HEK293 (cell line): ENCODE results near the gene RNF187.

Experiments used
- BCL11B ChIP-seq: fragments of 450-650 bp; formaldehyde crosslinking; IDR thresholded peaks from 2 replicates; pipeline ENCODE4 v1.5.1; 2016; ENCODE audit warnings: low read depth, missing biosample characterization, missing genetic modification characterization
- GLIS1 ChIP-seq: fragments of 450-650 bp; formaldehyde crosslinking; IDR thresholded peaks from 2 replicates; pipeline ENCODE4 v1.5.1; 2016; ENCODE audit warnings: missing biosample characterization, missing genetic modification characterization
- GLIS2 ChIP-seq: fragments of 450-650 bp; formaldehyde crosslinking; IDR thresholded peaks from 2 replicates; pipeline ENCODE4 v1.5.1; 2016; ENCODE audit warnings: missing biosample characterization, missing genetic modification characterization
- INSM2 ChIP-seq: fragments of 450-650 bp; formaldehyde crosslinking; IDR thresholded peaks from 2 replicates; pipeline ENCODE4 v1.5.1; 2016; ENCODE audit warnings: missing biosample characterization, missing genetic modification characterization
- KLF9 ChIP-seq: fragments of 450-650 bp; formaldehyde crosslinking; IDR thresholded peaks from 2 replicates; pipeline ENCODE4 v1.5.1; 2016; ENCODE audit warnings: missing biosample characterization, missing genetic modification characterization, low read depth
- OSR2 ChIP-seq: fragments of 450-650 bp; formaldehyde crosslinking; IDR thresholded peaks from 2 replicates; pipeline ENCODE4 v1.5.1; 2016; ENCODE audit warnings: missing biosample characterization, missing genetic modification characterization
- SETDB1 ChIP-seq: IDR thresholded peaks from one replicate; pipeline ENCODE4 v1.6.1; 2017; ENCODE audit warnings: mild to moderate bottlenecking, low read length, moderate library complexity, mixed read lengths; ENCODE audit not compliant: insufficient read length
- SP2 ChIP-seq: fragments of 450-650 bp; formaldehyde crosslinking; IDR thresholded peaks from 2 replicates; pipeline ENCODE4 v1.5.1; 2016; ENCODE audit warnings: missing biosample characterization, missing genetic modification characterization
- ZBTB20 ChIP-seq: fragments of 450-650 bp; formaldehyde crosslinking; IDR thresholded peaks from 2 replicates; pipeline ENCODE4 v1.5.1; 2016; ENCODE audit warnings: missing biosample characterization, missing genetic modification characterization
- ZBTB8A ChIP-seq: fragments of 450-650 bp; formaldehyde crosslinking; IDR thresholded peaks from 2 replicates; pipeline ENCODE4 v1.5.1; 2016; ENCODE audit warnings: missing biosample characterization, missing genetic modification characterization
- ZFP69B ChIP-seq: fragments of 450-650 bp; formaldehyde crosslinking; IDR thresholded peaks from 2 replicates; pipeline ENCODE4 v1.5.1; 2016; ENCODE audit warnings: missing biosample characterization, missing genetic modification characterization
- ZIC2 ChIP-seq: fragments of 450-650 bp; formaldehyde crosslinking; IDR thresholded peaks from 2 replicates; pipeline ENCODE4 v1.5.1; 2016; ENCODE audit warnings: missing biosample characterization, missing genetic modification characterization
- ZNF114 ChIP-seq: fragments of 450-650 bp; formaldehyde crosslinking; IDR thresholded peaks from 2 replicates; pipeline ENCODE4 v1.5.0; 2017; ENCODE audit warnings: missing biosample characterization, missing genetic modification characterization
- ZNF146 ChIP-seq: fragments of 450-650 bp; formaldehyde crosslinking; IDR thresholded peaks from 2 replicates; pipeline ENCODE4 v1.5.1; 2016; ENCODE audit warnings: missing biosample characterization, missing genetic modification characterization
- ZNF223 ChIP-seq: fragments of 450-650 bp; formaldehyde crosslinking; IDR thresholded peaks from 2 replicates; pipeline ENCODE4 v1.5.1; 2016; ENCODE audit warnings: missing biosample characterization, missing genetic modification characterization
- ZNF292 ChIP-seq: fragments of 450-650 bp; formaldehyde crosslinking; IDR thresholded peaks from 2 replicates; pipeline ENCODE4 v1.5.1; 2016; ENCODE audit warnings: low read depth, missing biosample characterization, missing genetic modification characterization, borderline replicate concordance
- ZNF324 ChIP-seq: fragments of 450-650 bp; formaldehyde crosslinking; IDR thresholded peaks from 2 replicates; pipeline ENCODE4 v1.5.1; 2016; ENCODE audit warnings: missing biosample characterization, missing genetic modification characterization
- ZNF335 ChIP-seq: fragments of 450-650 bp; formaldehyde crosslinking; conservative IDR thresholded peaks from 2 replicates; pipeline ENCODE4 v1.5.1; 2016; ENCODE audit warnings: missing biosample characterization, missing genetic modification characterization
- ZNF341 ChIP-seq: fragments of 450-650 bp; formaldehyde crosslinking; IDR thresholded peaks from 2 replicates; pipeline ENCODE4; 2016; ENCODE audit warnings: low read depth, missing biosample characterization, missing genetic modification characterization
- ZNF404 ChIP-seq: fragments of 450-650 bp; formaldehyde crosslinking; IDR thresholded peaks from 2 replicates; pipeline ENCODE4 v1.5.1; 2017; ENCODE audit warnings: missing biosample characterization, missing genetic modification characterization
- ZNF510 ChIP-seq: fragments of 450-650 bp; formaldehyde crosslinking; IDR thresholded peaks from 2 replicates; pipeline ENCODE4 v1.5.1; 2018; ENCODE audit warnings: mild to moderate bottlenecking, missing genetic modification characterization, missing biosample characterization; ENCODE audit not compliant: insufficient replicate concordance
- ZNF544 ChIP-seq: fragments of 450-650 bp; formaldehyde crosslinking; IDR thresholded peaks from 2 replicates; pipeline ENCODE4 v1.5.0; 2017; ENCODE audit warnings: missing biosample characterization, missing genetic modification characterization
- ZNF585B ChIP-seq: fragments of 450-650 bp; formaldehyde crosslinking; IDR thresholded peaks from 2 replicates; pipeline ENCODE4 v1.5.1; 2016; ENCODE audit warnings: missing biosample characterization, missing genetic modification characterization
- ZNF600 ChIP-seq: fragments of 450-650 bp; formaldehyde crosslinking; IDR thresholded peaks from 2 replicates; pipeline ENCODE4 v1.5.1; 2016; ENCODE audit warnings: missing biosample characterization, missing genetic modification characterization
- ZNF621 ChIP-seq: fragments of 450-650 bp; formaldehyde crosslinking; IDR thresholded peaks from 2 replicates; pipeline ENCODE4 v1.5.1; 2017; ENCODE audit warnings: missing biosample characterization, missing genetic modification characterization
- ZNF76 ChIP-seq: fragments of 450-650 bp; formaldehyde crosslinking; IDR thresholded peaks from 2 replicates; pipeline ENCODE4; 2016; ENCODE audit warnings: low read depth, missing biosample characterization, missing genetic modification characterization, borderline replicate concordance
- ZNF777 ChIP-seq: fragments of 450-650 bp; formaldehyde crosslinking; IDR thresholded peaks from 2 replicates; pipeline ENCODE4 v1.5.1; 2017; ENCODE audit warnings: missing biosample characterization, missing genetic modification characterization, borderline replicate concordance
- ZNF785 ChIP-seq: fragments of 450-650 bp; formaldehyde crosslinking; IDR thresholded peaks from 2 replicates; pipeline ENCODE4 v1.5.1; 2016; ENCODE audit warnings: missing biosample characterization, missing genetic modification characterization
- ZXDB ChIP-seq: fragments of 450-650 bp; formaldehyde crosslinking; IDR thresholded peaks from 2 replicates; pipeline ENCODE4 v1.5.1; 2016; ENCODE audit warnings: missing biosample characterization, missing genetic modification characterization
- TF ChIP-seq, protein P1 (sequence below): fragments of 450-650 bp; formaldehyde crosslinking; IDR thresholded peaks from 2 replicates; pipeline ENCODE4 v1.5.1; 2016; ENCODE audit warnings: missing biosample characterization, missing genetic modification characterization
- TF ChIP-seq, protein P2 (sequence below): fragments of 450-650 bp; formaldehyde crosslinking; IDR thresholded peaks from 2 replicates; pipeline ENCODE4 v1.5.1; 2016; ENCODE audit warnings: missing biosample characterization, missing genetic modification characterization
- TF ChIP-seq, protein P3 (sequence below): fragments of 450-650 bp; formaldehyde crosslinking; conservative IDR thresholded peaks from 2 replicates; pipeline ENCODE4 v1.5.1; 2016; ENCODE audit warnings: low read depth, missing biosample characterization, missing genetic modification characterization

RNF187 gene

GRCh38 chr1:228486596-228487335 lies 416 bp upstream of the RNF187 start (continued):
- TF ChIP-seq ZNF335 (peak; percentile 96), ZNF341 (peak; percentile 80), ZNF785 (tag by site-specific recombination) (peak; percentile 100), ZXDB (tag by site-specific recombination) (peak; percentile 92), ZNF76 (peak; percentile 86), INSM2 (peak; percentile 75), ZNF292 (tag by site-specific recombination) (no peak), ZNF114 (tag by site-specific recombination) (no peak), ZNF146 (tag by site-specific recombination) (peak; percentile 44), ZBTB8A (tag by site-specific recombination) (peak; percentile 76), ZFP69B (peak; percentile 72), ZNF404 (no peak), ZNF777 (tag by site-specific recombination) (no peak), ZNF621 (tag by site-specific recombination) (no peak), ZNF223 (tag by site-specific recombination) (no peak), ZBTB20 (tag by site-specific recombination) (peak; percentile 70), SETDB1 (no peak), ZNF600 (tag by site-specific recombination) (peak; percentile 87; the same call in 1 of the 2 replicates), GLIS1 (tag by site-specific recombination) (peak; percentile 96), ZNF510 (tag by site-specific recombination) (no peak), ZIC2 (tag by site-specific recombination) (peak; percentile 95), KLF9 (tag by site-specific recombination) (peak; percentile 78), OSR2 (tag by site-specific recombination) (no peak; the same call in 1 of the 2 replicates), BCL11B (tag by site-specific recombination) (peak; percentile 65; the same call in 1 of the 2 replicates), ZNF585B (tag by site-specific recombination) (no peak; the same call in 1 of the 2 replicates), GLIS2 (peak; percentile 100), SP2 (tag by site-specific recombination) (peak; percentile 93), ZNF544 (tag by site-specific recombination) (no peak), ZNF324 (peak; percentile 90)
- TF ChIP-seq, protein P1, sequence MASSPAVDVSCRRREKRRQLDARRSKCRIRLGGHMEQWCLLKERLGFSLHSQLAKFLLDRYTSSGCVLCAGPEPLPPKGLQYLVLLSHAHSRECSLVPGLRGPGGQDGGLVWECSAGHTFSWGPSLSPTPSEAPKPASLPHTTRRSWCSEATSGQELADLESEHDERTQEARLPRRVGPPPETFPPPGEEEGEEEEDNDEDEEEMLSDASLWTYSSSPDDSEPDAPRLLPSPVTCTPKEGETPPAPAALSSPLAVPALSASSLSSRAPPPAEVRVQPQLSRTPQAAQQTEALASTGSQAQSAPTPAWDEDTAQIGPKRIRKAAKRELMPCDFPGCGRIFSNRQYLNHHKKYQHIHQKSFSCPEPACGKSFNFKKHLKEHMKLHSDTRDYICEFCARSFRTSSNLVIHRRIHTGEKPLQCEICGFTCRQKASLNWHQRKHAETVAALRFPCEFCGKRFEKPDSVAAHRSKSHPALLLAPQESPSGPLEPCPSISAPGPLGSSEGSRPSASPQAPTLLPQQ (tag by site-specific recombination) = peak; percentile 91
- TF ChIP-seq, protein P2, sequence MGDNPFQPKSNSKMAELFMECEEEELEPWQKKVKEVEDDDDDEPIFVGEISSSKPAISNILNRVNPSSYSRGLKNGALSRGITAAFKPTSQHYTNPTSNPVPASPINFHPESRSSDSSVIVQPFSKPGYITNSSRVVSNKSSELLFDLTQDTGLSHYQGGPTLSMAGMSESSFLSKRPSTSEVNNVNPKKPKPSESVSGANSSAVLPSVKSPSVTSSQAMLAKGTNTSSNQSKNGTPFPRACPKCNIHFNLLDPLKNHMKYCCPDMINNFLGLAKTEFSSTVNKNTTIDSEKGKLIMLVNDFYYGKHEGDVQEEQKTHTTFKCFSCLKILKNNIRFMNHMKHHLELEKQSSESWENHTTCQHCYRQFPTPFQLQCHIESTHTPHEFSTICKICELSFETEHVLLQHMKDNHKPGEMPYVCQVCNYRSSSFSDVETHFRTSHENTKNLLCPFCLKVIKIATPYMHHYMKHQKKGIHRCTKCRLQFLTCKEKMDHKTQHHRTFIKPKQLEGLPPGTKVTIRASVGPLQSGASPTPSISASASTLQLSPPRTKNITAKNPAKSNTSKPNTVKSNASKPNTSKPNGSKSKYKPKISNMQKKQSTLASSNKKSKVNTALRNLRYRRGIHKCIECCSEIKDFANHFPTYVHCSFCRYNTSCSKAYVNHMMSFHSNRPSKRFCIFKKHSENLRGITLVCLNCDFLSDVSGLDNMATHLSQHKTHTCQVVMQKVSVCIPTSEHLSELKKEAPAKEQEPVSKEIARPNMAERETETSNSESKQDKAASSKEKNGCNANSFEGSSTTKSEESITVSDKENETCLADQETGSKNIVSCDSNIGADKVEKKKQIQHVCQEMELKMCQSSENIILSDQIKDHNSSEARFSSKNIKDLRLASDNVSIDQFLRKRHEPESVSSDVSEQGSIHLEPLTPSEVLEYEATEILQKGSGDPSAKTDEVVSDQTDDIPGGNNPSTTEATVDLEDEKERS (tag by site-specific recombination) = peak; percentile 72
- TF ChIP-seq, protein P3, sequence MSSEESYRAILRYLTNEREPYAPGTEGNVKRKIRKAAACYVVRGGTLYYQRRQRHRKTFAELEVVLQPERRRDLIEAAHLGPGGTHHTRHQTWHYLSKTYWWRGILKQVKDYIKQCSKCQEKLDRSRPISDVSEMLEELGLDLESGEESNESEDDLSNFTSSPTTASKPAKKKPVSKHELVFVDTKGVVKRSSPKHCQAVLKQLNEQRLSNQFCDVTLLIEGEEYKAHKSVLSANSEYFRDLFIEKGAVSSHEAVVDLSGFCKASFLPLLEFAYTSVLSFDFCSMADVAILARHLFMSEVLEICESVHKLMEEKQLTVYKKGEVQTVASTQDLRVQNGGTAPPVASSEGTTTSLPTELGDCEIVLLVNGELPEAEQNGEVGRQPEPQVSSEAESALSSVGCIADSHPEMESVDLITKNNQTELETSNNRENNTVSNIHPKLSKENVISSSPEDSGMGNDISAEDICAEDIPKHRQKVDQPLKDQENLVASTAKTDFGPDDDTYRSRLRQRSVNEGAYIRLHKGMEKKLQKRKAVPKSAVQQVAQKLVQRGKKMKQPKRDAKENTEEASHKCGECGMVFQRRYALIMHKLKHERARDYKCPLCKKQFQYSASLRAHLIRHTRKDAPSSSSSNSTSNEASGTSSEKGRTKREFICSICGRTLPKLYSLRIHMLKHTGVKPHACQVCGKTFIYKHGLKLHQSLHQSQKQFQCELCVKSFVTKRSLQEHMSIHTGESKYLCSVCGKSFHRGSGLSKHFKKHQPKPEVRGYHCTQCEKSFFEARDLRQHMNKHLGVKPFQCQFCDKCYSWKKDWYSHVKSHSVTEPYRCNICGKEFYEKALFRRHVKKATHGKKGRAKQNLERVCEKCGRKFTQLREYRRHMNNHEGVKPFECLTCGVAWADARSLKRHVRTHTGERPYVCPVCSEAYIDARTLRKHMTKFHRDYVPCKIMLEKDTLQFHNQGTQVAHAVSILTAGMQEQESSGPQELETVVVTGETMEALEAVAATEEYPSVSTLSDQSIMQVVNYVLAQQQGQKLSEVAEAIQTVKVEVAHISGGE (tag by site-specific recombination) = peak; percentile 61
